Frontal cortex (tissue), 1 donor: ENCODE results near the gene TNFSF4. TPM values are rescaled to one million over a fixed set of nuclear protein-coding genes. Genes with fewer than 3 reads are reported as not detected.

Experiments used
- total RNA-seq: library from RNA; depleted of rRNA; stranded (reverse); fragments of >200 nt; gene quantifications from one replicate; pipeline ENCODE4 v1.2.3, GENCODE V29; 2014

The TNFSF4 gene
- total RNA-seq, 1 donor from 2014 or later: 0.41 TPM

Other genes with a start within 250 kb of the TNFSF4 start
- gene TNFSF18, start 156.4 kb downstream of the TNFSF4 start, total RNA-seq: 1.6 TPM